ENCODE results near the gene TNK2.

DNA sequence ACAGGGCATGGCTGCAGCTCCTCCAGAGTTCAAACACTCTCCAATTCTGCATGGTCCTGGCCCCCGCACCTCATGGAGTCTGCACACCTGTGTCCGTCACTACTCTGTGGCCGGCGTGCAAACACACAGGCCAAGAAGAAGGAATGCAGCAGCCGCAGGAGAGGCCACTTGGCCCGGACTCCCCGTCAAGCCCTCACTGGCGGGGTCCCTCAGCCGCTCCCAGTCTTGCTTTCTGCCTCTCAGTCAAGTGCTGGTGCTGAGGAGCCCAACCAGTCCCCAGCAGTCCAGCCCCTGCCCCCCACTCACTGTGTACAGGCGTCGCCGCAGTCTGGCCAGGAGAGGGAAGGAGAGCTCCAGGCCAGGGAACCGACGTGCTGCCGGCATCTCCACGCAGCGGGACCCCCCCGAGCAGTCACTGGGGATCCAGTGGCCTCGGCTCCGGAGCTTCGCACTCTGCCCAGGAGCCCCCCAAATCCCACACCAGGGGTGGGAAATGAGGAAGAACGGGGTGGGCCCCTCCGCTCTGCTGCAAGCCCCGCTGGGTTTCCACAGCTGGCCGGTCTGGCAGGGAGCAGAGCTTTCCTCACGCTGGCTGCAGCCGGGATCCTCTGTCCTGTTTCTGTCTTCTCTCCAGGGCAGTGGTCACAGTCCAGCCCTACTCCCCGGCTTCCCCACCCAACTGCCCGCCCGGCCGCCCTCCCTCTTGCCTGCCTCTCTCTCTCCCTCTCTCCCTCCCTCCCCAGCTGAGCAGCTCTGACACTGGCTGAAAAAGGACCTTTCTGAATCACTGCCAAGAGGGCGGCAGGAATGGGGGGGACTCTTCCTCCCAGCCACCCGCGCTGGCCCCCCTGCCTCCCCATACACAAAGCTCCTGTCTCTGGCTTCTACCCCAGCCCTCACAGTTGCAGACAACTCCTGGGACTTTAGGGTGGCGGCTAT is 16.0 kb downstream of the TNK2 start:
- TF ChIP-seq POLR2A (IDR thresholded peaks at IDR 0.05; ENCODE audit: low read length) (no peak), GATA1 (IDR thresholded peaks at IDR 0.05; ENCODE audit: low read depth, low read length) (no peak)
